GM23248 (cell line): ENCODE measurements around the gene CAPN13.

Experiments
- EZH2 ChIP-seq: fragments of 200-600 bp; sonication (generic); IDR thresholded peaks from 2 replicates; pipeline ENCODE4 v1.6.1; 2018; ENCODE audit warnings: antibody characterized with exemption, mild to moderate bottlenecking; ENCODE audit not compliant: insufficient read depth, poor library complexity, severe bottlenecking
- EZH2phosphoT487 ChIP-seq: fragments of 200-600 bp; sonication (generic); IDR thresholded peaks from 2 replicates; pipeline ENCODE4 v1.6.1; 2018; ENCODE audit warnings: antibody characterized with exemption, moderate library complexity, mild to moderate bottlenecking, low read depth; ENCODE audit not compliant: insufficient read depth

- TF ChIP-seq EZH2 (no peak), EZH2phosphoT487 (no peak)
These were observed 9.7 kb downstream of the CAPN13 start for GRCh38 chr2:30797381-30798015.
